H4 (cell line): ENCODE results near the gene MAGI3. TPM values are rescaled to one million over a fixed set of nuclear protein-coding genes. Genes with fewer than 3 reads are reported as not detected.
"Not testable (repeated sequence)": the region's sequence is repeated elsewhere in the genome, so short reads cannot be mapped to it uniquely, and the experiment has no call there.

ENCODE experiments used
- DNase-seq: peaks from one replicate; pipeline ENCODE4 v3.0.0-alpha.2; 2015; ENCODE audit warnings: low spot score
- total RNA-seq: library from RNA; depleted of rRNA; stranded (reverse); fragments of >200 nt; shearing (Covaris generic); gene quantifications from 2 replicates; pipeline ENCODE4 v1.2.3, GENCODE V29; 2014

Gene MAGI3
- total RNA-seq, 1 experiment from 2014 or later, result 4.1 TPM

DNA sequence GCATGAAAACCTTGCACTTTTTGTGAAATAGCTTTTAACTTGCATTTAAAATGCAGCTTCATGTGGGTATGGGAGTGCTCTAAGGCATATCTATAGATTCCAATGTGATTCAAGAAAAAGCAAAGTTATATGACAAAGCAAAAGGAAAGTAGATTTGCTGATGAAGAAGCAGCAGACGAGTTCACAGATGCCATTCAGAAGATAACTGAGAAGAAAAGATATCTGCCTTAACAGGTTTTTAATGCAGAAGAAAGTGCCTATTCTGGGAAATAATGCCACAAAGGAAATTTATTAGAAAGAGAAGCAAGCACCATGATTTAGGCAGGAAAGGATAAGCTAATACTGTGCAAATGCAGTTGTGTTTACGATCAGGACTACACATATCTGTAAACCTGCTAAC, 300.9 kb downstream of the MAGI3 start:
- DNase-seq, result no peak

- no peak for DNase-seq
Measured at GRCh38 chr1:113692342-113692741, 302.0 kb downstream of the MAGI3 start.

DNA sequence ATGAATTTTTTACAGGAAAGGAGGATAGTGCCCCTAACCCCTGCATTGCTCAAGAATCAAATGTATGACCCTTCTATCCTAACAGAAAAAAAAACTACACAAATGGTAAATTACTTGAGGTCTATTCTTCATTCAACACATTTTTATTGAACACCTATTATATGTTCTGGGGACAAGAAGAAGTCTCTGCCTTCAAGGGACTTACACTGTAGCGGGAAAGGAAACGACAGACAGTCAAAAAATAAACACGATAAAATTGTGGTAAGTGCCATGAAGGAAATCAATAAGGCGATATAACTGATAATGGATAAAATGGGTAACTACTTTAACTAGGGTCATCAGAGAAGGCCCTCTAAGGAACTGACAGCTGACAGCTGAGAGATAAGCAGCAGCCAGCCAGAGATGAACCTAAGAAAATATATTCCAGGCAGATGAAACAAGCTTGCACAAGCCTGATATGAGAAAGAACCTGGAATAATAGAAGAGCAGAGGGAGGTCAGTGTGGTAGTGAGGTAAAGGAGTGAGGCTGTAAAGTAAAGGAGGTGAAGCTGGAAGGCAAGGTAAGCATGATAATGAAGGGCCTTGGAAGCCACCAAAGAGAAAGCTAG, 302.6 kb downstream of the MAGI3 start:
- no peak for DNase-seq

- DNase-seq, result no peak
Measured at GRCh38 chr1:113694910-113695309, 304.6 kb downstream of the MAGI3 start.

- DNase-seq, result no peak
Measured at GRCh38 chr1:113701429-113701828, 311.1 kb downstream of the MAGI3 start.

DNA sequence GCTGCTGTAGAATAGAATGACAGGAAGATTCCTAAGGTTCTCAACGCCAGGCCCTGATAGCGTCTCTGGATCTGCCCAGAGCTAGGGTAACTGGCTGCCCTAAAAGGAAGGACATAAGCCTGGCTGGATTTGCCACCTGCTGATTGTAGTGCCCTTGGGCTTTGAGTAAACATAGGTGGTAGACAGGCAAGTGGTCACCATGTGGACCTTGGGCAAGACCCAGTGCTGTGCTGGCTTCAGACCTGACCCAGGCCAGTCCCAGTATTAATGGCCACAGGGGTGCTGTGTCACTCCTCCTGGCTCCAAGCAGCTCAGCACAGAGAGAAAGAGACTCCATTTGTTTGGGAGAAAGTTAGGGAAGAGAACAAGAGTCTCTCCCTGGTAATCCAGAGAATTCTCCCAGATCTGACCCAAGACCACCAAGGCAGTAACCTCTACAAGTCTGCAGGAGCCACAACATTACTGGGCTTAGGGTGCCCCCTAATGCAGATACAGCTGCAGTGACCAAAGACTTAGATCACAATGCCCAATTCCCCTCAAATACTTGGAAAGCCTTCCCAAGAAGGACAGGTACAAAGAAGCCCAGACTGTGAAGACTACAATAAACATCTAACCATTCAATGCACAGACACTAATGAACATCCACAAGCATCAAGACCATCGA, 324.4 kb downstream of the MAGI3 start:
- no peak for DNase-seq

DNA sequence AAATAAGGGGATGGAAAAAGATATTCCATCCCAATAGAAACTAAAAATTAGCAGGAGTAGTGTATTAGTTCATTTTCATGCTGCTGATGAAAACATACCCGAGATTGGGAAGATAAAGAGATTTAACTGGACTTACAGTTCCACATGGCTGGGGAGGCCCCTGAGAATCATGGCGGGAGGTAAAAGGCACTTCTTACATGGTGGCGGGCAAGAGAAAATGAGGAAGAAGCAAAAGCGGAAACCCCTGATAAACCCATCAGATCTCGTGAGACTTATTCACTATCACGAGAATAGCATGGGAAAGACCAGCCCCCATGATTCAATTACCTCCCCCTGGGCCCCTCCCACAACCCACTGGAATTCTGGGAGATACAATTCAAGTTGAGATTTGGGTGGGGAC, 327.2 kb downstream of the MAGI3 start:
- DNase-seq, result not testable (repeated sequence)

DNA sequence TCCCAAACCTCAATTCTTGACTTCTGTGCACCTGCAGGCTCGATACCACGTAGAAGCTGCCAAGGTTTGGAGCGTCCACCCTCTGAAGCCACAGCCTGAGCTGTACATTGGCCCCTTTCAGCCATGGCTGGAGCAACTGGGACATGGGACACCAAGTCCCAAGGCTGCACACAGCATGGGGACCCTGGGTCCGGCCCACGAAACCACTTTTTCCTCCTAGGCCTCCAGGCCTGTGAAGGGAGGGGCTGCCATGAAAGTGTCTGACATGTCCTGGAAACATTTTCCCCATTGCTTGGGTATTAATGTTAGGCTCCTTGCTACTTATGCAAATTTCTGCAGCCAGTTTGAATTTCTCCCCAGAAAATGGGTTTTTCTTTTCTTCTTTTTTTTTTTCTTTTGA, 328.3 kb downstream of the MAGI3 start:
- DNase-seq, result not testable (repeated sequence)

DNA sequence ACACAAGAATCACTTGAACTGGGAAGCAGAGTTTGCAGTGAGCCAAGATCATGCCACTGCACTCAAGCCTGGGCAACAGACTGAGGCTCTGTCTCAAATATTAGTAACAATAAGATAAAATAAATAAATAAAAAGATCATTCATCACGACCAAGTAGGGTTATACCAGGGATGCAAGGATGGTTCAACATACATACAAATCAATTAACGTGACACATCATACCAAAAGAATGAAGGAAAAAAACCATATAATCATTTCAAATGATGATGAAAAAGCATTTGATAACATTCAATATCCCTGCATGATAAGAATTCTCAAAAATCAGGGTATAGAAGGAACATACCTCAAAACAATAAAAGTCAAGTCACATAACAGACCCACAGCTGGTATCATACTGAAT, 330.7 kb downstream of the MAGI3 start:
- DNase-seq, result no peak

- no peak for DNase-seq
Measured at GRCh38 chr1:113732802-113733201, 342.5 kb downstream of the MAGI3 start.

GRCh38 chr1:113734357-113735055, 344.2 kb downstream of the MAGI3 start:
- no peak for DNase-seq
